Liver (tissue), 3 donors: ENCODE data around the gene PTTG1IP.

Source experiments
- CTCF ChIP-seq: fragments of 150-350 bp; IDR thresholded peaks from 2 replicates; pipeline ENCODE4 v1.5.1; 2017; ENCODE audit warnings: improper control_type of control experiment, low read depth, low read length; ENCODE audit not compliant: missing input control
- FOXA2 ChIP-seq: IDR thresholded peaks from 2 replicates; pipeline ENCODE4 v1.6.1; 2016; ENCODE audit warnings: antibody characterized with exemption
- RAD21 ChIP-seq, 2 donors: IDR thresholded peaks; 2 replicates each; pipeline ENCODE4 v1.6.1; 2016; ENCODE audit warnings: antibody characterized with exemption in 2 of 2, mild to moderate bottlenecking in 2 of 2
- REST ChIP-seq: IDR thresholded peaks from 2 replicates; pipeline ENCODE4 v1.6.1; 2016; ENCODE audit warnings: antibody characterized with exemption, mild to moderate bottlenecking
- donor health status: healthy.
- donor health status: healthy.

GRCh38 chr21:44892095-44892494, 18.6 kb upstream of the PTTG1IP start:
- TF ChIP-seq CTCF, result no peak
- no peak for TF ChIP-seq FOXA2
- TF ChIP-seq RAD21 (IDR thresholded peaks at IDR 0.05), result no peak
- TF ChIP-seq REST, result no peak
